ENCODE measurements around the gene PTOV1.

Gene PTOV1

GRCh38 chr19:49850487-49851342 is at the start of gene PTOV1:
Gene PTOV1 (plus strand): TSS chr19:49851159.
- DNase-seq (ENCODE audit: low spot score): peak; percentile 95

GRCh38 chr19:49801401-49801888 is 49.5 kb upstream of the PTOV1 start:
- no peak for DNase-seq (ENCODE audit: low spot score)

- DNase-seq (ENCODE audit: low spot score): peak; percentile 85
Observed at GRCh38 chr19:49801966-49802661, 48.8 kb upstream of the PTOV1 start.

- no peak for DNase-seq (ENCODE audit: low spot score)
Observed at GRCh38 chr19:49802836-49803528, 48.0 kb upstream of the PTOV1 start.

GRCh38 chr19:49803529-49803856 is 47.5 kb upstream of the PTOV1 start:
- DNase-seq (ENCODE audit: low spot score): no peak

GRCh38 chr19:49805822-49806619 is 44.9 kb upstream of the PTOV1 start:
- no peak for DNase-seq (ENCODE audit: low spot score)

- DNase-seq (ENCODE audit: low spot score): no peak
Observed at GRCh38 chr19:49806620-49806959, 44.4 kb upstream of the PTOV1 start.

- DNase-seq (ENCODE audit: low spot score): no peak
Observed at GRCh38 chr19:49807058-49807903, 43.7 kb upstream of the PTOV1 start.

GRCh38 chr19:49807904-49808675 is 42.9 kb upstream of the PTOV1 start:
- DNase-seq (ENCODE audit: low spot score): no peak

- peak; percentile 97 for DNase-seq (ENCODE audit: low spot score)
Observed at GRCh38 chr19:49808711-49809159, 42.2 kb upstream of the PTOV1 start.

- peak; percentile 79 for DNase-seq (ENCODE audit: low spot score)
Observed at GRCh38 chr19:49809160-49809940, 41.6 kb upstream of the PTOV1 start.

GRCh38 chr19:49809941-49810389 is 41.0 kb upstream of the PTOV1 start:
- no peak for DNase-seq (ENCODE audit: low spot score)

- no peak for DNase-seq (ENCODE audit: low spot score)
Observed at GRCh38 chr19:49811328-49811727, 39.6 kb upstream of the PTOV1 start.

GRCh38 chr19:49812452-49812996 is 38.4 kb upstream of the PTOV1 start:
- DNase-seq (ENCODE audit: low spot score): no peak

- peak; percentile 98 for DNase-seq (ENCODE audit: low spot score)
Observed at GRCh38 chr19:49812997-49813861, 37.7 kb upstream of the PTOV1 start, which contains the start of gene FUZ. Gene FUZ (minus strand): TSS chr19:49813292. CDS start chr19:49813106, 186 bp downstream.

GRCh38 chr19:49814010-49814409 is 36.9 kb upstream of the PTOV1 start:
- DNase-seq (ENCODE audit: low spot score): no peak

- DNase-seq (ENCODE audit: low spot score): no peak
Observed at GRCh38 chr19:49816590-49816989, 34.4 kb upstream of the PTOV1 start.

Data from ecto neural progenitor cell (in vitro differentiated cells).